Esophagus mucosa (tissue), 1 donor: ENCODE measurements around the gene PCDHGC4. TPM values are rescaled to one million over a fixed set of nuclear protein-coding genes. Genes with fewer than 3 reads are reported as not detected.

Experiments used
- ATAC-seq: fragments of 200-7000 bp; cut with Tn5 transposase; one replicate; pipeline ENCODE4 v1.9.1; 2020
- total RNA-seq: library from RNA; stranded (reverse); gene quantifications from one replicate; pipeline ENCODE4 v1.2.4, GENCODE V29; 2023
- donor health status: DM: yes; HTN: yes; CAD: no.

PCDHGC4 gene
- 1.1 TPM for total RNA-seq

- no peak for ATAC-seq
These were observed at the start of gene PCDHGC4 for GRCh38 chr5:141484641-141485311. TSS of gene PCDHGC4 (plus strand) at chr5:141485030. CDS start at chr5:141485174, 144 bp downstream.

- ATAC-seq, result no peak
These were observed 47.6 kb upstream of the PCDHGC4 start for GRCh38 chr5:141437221-141437620.

GRCh38 chr5:141439411-141440141 is 45.3 kb upstream of the PCDHGC4 start:
- no peak for ATAC-seq

- no peak for ATAC-seq
These were observed 44.5 kb upstream of the PCDHGC4 start for GRCh38 chr5:141440341-141440740.

- no peak for ATAC-seq
These were observed 43.2 kb upstream of the PCDHGC4 start for GRCh38 chr5:141441571-141442170.

GRCh38 chr5:141465351-141465750 is 19.5 kb upstream of the PCDHGC4 start:
- ATAC-seq, result no peak

GRCh38 chr5:141475625-141476131 is 9.2 kb upstream of the PCDHGC4 start, which contains the start of gene PCDHGC3:
TSS of gene PCDHGC3 (plus strand) at chr5:141475966. CDS start at chr5:141476117, 151 bp downstream.
- peak; percentile 98 for ATAC-seq

GRCh38 chr5:141476132-141476911 is 8.5 kb upstream of the PCDHGC4 start:
- peak; percentile 61 for ATAC-seq

GRCh38 chr5:141477044-141477575 is 7.7 kb upstream of the PCDHGC4 start:
- ATAC-seq, result no peak

GRCh38 chr5:141477815-141478214 is 7.0 kb upstream of the PCDHGC4 start:
- no peak for ATAC-seq

- peak; percentile 62 for ATAC-seq
These were observed 6.4 kb upstream of the PCDHGC4 start for GRCh38 chr5:141478321-141478945.

GRCh38 chr5:141479776-141480175 is 5.1 kb upstream of the PCDHGC4 start:
- ATAC-seq, result no peak

- no peak for ATAC-seq
These were observed 928 bp upstream of the PCDHGC4 start for GRCh38 chr5:141483902-141484301.

- no peak for ATAC-seq
These were observed 555 bp upstream of the PCDHGC4 start for GRCh38 chr5:141484310-141484640.

GRCh38 chr5:141485321-141486055 is 658 bp downstream of the PCDHGC4 start:
- ATAC-seq, result no peak

GRCh38 chr5:141486091-141486490 is 1.3 kb downstream of the PCDHGC4 start:
- no peak for ATAC-seq

- no peak for ATAC-seq
These were observed 2.3 kb downstream of the PCDHGC4 start for GRCh38 chr5:141487131-141487530.

- ATAC-seq, result peak; percentile 54
These were observed 4.0 kb downstream of the PCDHGC4 start, which contains the start of gene PCDHGC5 for GRCh38 chr5:141488591-141489561. TSS of gene PCDHGC5 (plus strand) at chr5:141489081. CDS start at chr5:141489241, 160 bp downstream.

GRCh38 chr5:141489841-141490240 is 5.0 kb downstream of the PCDHGC4 start:
- ATAC-seq, result no peak

GRCh38 chr5:141490271-141490670 is 5.4 kb downstream of the PCDHGC4 start:
- ATAC-seq, result no peak
